ENCODE measurements around the gene CNTLN. TPM values are rescaled to one million over a fixed set of nuclear protein-coding genes. Genes with fewer than 3 reads are reported as not detected.

CNTLN gene
- total RNA-seq, 4 donors from 2014 or later: 12.6 to 26.2 (median 18.0) TPM

DNA sequence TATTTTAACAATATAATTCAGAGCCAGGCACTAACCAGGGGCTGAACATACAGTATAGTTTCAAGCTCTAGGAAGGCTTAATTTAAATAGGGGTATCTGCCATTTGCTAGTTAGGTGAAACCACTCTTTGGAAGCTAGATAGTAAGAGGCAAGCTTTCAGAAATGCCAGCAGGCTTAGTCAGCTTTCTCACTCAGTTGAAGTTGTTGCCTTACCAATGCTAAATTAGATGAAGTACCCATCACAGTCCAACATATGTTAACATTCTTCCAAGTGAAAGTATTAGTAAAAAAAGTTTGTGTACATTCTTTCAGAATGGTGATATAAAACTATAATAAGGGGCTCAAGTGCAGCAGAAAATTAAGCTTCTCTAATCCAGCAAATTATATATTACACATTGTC, 215.0 kb downstream of the CNTLN start:
- no peak for TF ChIP-seq CTCF (IDR thresholded peaks at IDR 0.05; ENCODE audit: low read depth)

GRCh38 chr9:17361378-17361777, 226.5 kb downstream of the CNTLN start:
- no peak for TF ChIP-seq CTCF (IDR thresholded peaks at IDR 0.05; ENCODE audit: low read depth)

DNA sequence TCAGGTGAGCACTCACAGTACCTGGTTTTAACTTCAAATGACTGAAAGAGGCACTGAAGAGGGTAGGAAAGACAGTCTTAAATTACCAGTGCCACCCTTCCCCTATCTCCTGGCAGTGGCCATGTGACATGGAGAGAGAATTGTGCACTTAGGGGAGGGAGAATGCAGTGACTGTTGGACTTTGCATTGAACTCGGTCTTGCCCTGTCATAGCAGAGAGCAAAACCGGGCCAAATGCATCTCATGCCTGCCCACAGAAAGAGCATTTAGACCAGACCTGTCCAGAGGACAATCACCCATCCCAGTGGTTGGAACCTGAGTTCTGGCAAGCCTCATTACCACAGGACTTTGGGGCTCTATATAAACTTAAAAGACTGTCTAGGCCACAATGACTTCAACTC, 232.2 kb downstream of the CNTLN start:
- no peak for TF ChIP-seq CTCF (IDR thresholded peaks at IDR 0.05; ENCODE audit: low read depth)

DNA sequence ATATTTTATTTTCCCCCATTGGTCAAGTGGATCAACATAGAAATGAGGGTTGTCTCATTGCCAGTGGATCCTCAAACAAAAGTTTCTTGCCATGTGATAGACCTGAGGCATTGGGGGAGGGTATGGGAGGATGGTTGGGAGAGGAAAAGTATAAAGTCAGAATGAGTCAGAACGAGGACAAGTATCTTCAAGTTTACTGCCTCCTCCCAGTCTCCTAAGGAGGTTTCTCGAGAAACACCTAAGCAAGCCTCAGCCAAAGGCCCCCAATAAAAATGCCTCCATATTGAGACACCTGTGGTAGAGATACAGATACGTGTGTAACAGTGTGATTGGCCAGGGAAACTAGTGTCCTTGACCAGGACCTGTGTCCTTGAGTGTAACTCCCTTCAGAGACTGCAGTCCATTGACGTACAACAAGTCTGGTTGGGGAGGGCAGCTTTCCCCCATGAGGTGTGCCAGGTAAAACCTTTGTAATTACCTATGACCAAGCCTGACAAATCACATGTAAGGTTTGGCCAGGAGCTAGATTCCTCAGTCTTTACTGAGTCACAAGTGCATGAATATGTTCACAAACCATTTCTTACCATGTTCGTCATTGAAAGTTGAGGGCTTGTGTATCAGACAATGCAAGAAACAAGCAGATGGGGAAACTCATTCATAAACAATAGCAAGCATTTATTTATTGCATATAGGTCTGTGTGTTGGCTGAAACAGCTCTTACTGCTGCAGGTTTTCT, 245.5 kb downstream of the CNTLN start:
- no peak for TF ChIP-seq CTCF (IDR thresholded peaks at IDR 0.05; ENCODE audit: low read depth)

DNA sequence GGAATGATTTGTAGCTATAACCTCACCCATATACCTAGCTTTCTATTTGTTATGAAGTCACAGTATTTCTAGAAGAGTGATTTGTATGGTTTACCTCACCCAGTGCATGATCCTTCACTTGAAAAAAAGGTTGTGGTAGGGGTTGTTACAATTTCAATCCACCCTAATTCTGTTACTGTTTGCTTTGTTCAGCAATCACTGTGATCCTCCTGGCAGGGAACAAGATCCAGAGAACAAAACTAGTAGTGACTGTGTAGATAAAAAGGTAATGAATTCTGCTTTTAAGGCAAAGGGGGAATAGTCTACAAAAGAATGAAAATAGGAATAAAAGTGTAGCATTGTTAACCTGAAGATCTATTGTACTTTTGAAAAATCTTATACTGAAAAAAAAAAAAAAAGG, 252.7 kb downstream of the CNTLN start:
- TF ChIP-seq CTCF (IDR thresholded peaks at IDR 0.05; ENCODE audit: low read depth): no peak

GRCh38 chr9:17389026-17389425, 254.2 kb downstream of the CNTLN start:
- no peak for TF ChIP-seq CTCF (IDR thresholded peaks at IDR 0.05; ENCODE audit: low read depth)

- TF ChIP-seq CTCF (IDR thresholded peaks at IDR 0.05; ENCODE audit: low read depth): no peak
Observed at GRCh38 chr9:17394881-17395510, 260.2 kb downstream of the CNTLN start.
